Mesenchymal stem cell (in vitro differentiated cells and primary cell): ENCODE results near the gene SPRED2.

Source experiments
- DNase-seq: peaks from one replicate; pipeline ENCODE4 v3.0.0-alpha.2; 2013
- H2AFZ ChIP-seq: one replicate; pipeline ENCODE4 v1.6.1; 2013; ENCODE audit warnings: low read depth, mild to moderate bottlenecking, control low read depth, inconsistent platforms, low read length, moderate library complexity
- H2AK5ac ChIP-seq: 2 replicates; pipeline ENCODE4 v1.6.1; 2013; ENCODE audit warnings: low read length, moderate library complexity, mild to moderate bottlenecking, inconsistent platforms; ENCODE audit not compliant: severe bottlenecking
- H2BK120ac ChIP-seq: one replicate; pipeline ENCODE4 v1.6.1; 2013; ENCODE audit warnings: low read depth, mild to moderate bottlenecking, inconsistent platforms, low read length, moderate library complexity
- H2BK12ac ChIP-seq, 2 experiments: one replicate each; pipeline ENCODE4 v1.6.1; 2013; ENCODE audit warnings: inconsistent platforms in 2 of 2, low read length in 2 of 2, mild to moderate bottlenecking in 2 of 2, moderate library complexity in 2 of 2, control low read depth in 1 of 2
- H2BK15ac ChIP-seq: one replicate; pipeline ENCODE4 v1.6.1; 2013; ENCODE audit warnings: mild to moderate bottlenecking, low read depth, inconsistent platforms; ENCODE audit not compliant: poor library complexity, severe bottlenecking
- H2BK5ac ChIP-seq: 2 replicates; pipeline ENCODE4 v1.6.1; 2013; ENCODE audit warnings: low read depth, mild to moderate bottlenecking, low read length, control low read depth, inconsistent platforms; ENCODE audit not compliant: poor library complexity, severe bottlenecking
- H3K14ac ChIP-seq, 2 experiments: one replicate each; pipeline ENCODE4 v1.6.1; 2013; ENCODE audit warnings: inconsistent platforms in 2 of 2, low read length in 2 of 2, control low read depth in 1 of 2, mild to moderate bottlenecking in 1 of 2, moderate library complexity in 1 of 2
- H3K18ac ChIP-seq, 2 experiments: one replicate each; pipeline ENCODE4 v1.6.1; 2013; ENCODE audit warnings: inconsistent platforms in 2 of 2, low read length in 2 of 2, control low read depth in 1 of 2, low read depth in 1 of 2, mild to moderate bottlenecking in 1 of 2
- H3K23ac ChIP-seq, 2 experiments: one replicate each; pipeline ENCODE4 v1.6.1; 2013; ENCODE audit warnings: inconsistent platforms in 2 of 2, low read length in 2 of 2, mild to moderate bottlenecking in 2 of 2, moderate library complexity in 2 of 2, control low read depth in 1 of 2
- H3K27ac ChIP-seq: 2 replicates; pipeline ENCODE4 v1.5.1; 2013; ENCODE audit warnings: mild to moderate bottlenecking, moderate library complexity, low read length, control low read depth, inconsistent platforms; ENCODE audit not compliant: poor library complexity, severe bottlenecking
- H3K27me3 ChIP-seq, 2 experiments: 2 replicates each; pipeline versions ENCODE4 v1.6.1 to v1.7.0; 2013; ENCODE audit warnings: low read length in 2 of 2, mild to moderate bottlenecking in 2 of 2, moderate library complexity in 2 of 2, control low read depth in 1 of 2, inconsistent platforms in 1 of 2; ENCODE audit not compliant: control insufficient read depth in 1 of 2, insufficient read depth in 1 of 2
- H3K36me3 ChIP-seq, 2 experiments: 2 replicates each; pipeline versions ENCODE4 v1.6.1 to v1.7.0; 2013; ENCODE audit warnings: low read length in 2 of 2, control low read depth in 1 of 2, inconsistent platforms in 1 of 2, low read depth in 1 of 2, mild to moderate bottlenecking in 1 of 2; ENCODE audit not compliant: insufficient read depth in 2 of 2, control insufficient read depth in 1 of 2
- H3K4ac ChIP-seq, 2 experiments: one replicate each; pipeline ENCODE4 v1.6.1; 2013; ENCODE audit warnings: inconsistent platforms in 2 of 2, low read length in 2 of 2, mild to moderate bottlenecking in 2 of 2, moderate library complexity in 2 of 2, control low read depth in 1 of 2, low read depth in 1 of 2
- H3K4me1 ChIP-seq: 2 replicates; pipeline ENCODE4 v1.6.1; 2013; ENCODE audit warnings: low read depth, low read length, control low read depth; ENCODE audit not compliant: control insufficient read depth, insufficient read depth
- H3K4me2 ChIP-seq: 2 replicates; pipeline ENCODE4 v1.6.1; 2013; ENCODE audit warnings: low read length, mild to moderate bottlenecking, inconsistent platforms; ENCODE audit not compliant: poor library complexity, severe bottlenecking
- H3K4me3 ChIP-seq, 2 experiments: 2 replicates each; pipeline versions ENCODE4 v1.5.1 to v1.7.0; 2013; ENCODE audit warnings: low read length in 2 of 2, mild to moderate bottlenecking in 2 of 2, control low read depth in 1 of 2, low read depth in 1 of 2; ENCODE audit not compliant: insufficient read depth in 1 of 2
- H3K79me1 ChIP-seq: replicated peaks from 2 replicates; pipeline ENCODE4 v1.6.1; 2013; ENCODE audit warnings: mild to moderate bottlenecking, control low read depth, low read length, inconsistent platforms; ENCODE audit not compliant: poor library complexity, severe bottlenecking
- H3K9ac ChIP-seq: 2 replicates; pipeline ENCODE4 v1.7.0; 2013; ENCODE audit warnings: mild to moderate bottlenecking, low read length, moderate library complexity
- H3K9me3 ChIP-seq: 2 replicates; pipeline ENCODE4 v1.7.0; 2013; ENCODE audit warnings: mild to moderate bottlenecking, low read length; ENCODE audit not compliant: control insufficient read depth
- H4K8ac ChIP-seq: one replicate; pipeline ENCODE4 v1.6.1; 2013; ENCODE audit warnings: inconsistent platforms, mild to moderate bottlenecking, low read length, moderate library complexity
- H4K91ac ChIP-seq: one replicate; pipeline ENCODE4 v1.6.1; 2013; ENCODE audit warnings: mild to moderate bottlenecking, low read length, inconsistent platforms
- WGBS: methylation state at CpG from one replicate; pipeline ENCODE4 v1.1.7; 2013; ENCODE audit warnings: mixed read lengths; 5-methylcytosine and 5-hydroxymethylcytosine counted together

SPRED2 gene

GRCh38 chr2:65354773-65355172 is 77.6 kb downstream of the SPRED2 start:
- Histone ChIP-seq H2BK12ac (no peak overlapping the region), H2AFZ (no peak overlapping the region), H3K27me3 (no peaks in the 10 kb centered on the region), H2BK15ac (no peak overlapping the region), H3K23ac (no peak overlapping the region), H4K8ac (no peak overlapping the region), H3K18ac (peak overlapping the region in 1 of 2 experiments; percentile 28), H3K4me2 (no peak overlapping the region), H2BK120ac (no peak overlapping the region), H3K4me1 (peaks cover 13% of the 10 kb centered on the region), H3K9me3 (no peaks in the 10 kb centered on the region), H4K91ac (no peak overlapping the region), H3K9ac (no peak overlapping the region), H2AK5ac (no peak overlapping the region), H3K79me1 (peaks cover 24% of the 10 kb centered on the region), H3K27ac (no peak overlapping the region), H3K36me3 (no peaks in the 10 kb centered on the region), H3K14ac (no peak overlapping the region), H3K4me3 (no peak overlapping the region), H3K4ac (no peak overlapping the region), H2BK5ac (no peak overlapping the region)
- no peak for DNase-seq
- WGBS = 100% methylated on average over 3 of the region's 3 CpGs

- Histone ChIP-seq H3K27me3 (no peaks in the 10 kb centered on the region), H4K91ac (no peak overlapping the region), H2BK120ac (no peak overlapping the region), H3K4me3 (no peak overlapping the region), H4K8ac (no peak overlapping the region), H3K4me1 (peaks cover 13% of the 10 kb centered on the region), H2BK12ac (peak overlapping the region in 1 of 2 experiments; percentile 75), H2BK5ac (no peak overlapping the region), H3K9me3 (no peaks in the 10 kb centered on the region), H3K27ac (no peak overlapping the region), H2AK5ac (no peak overlapping the region), H3K79me1 (peaks cover 24% of the 10 kb centered on the region), H2AFZ (no peak overlapping the region), H3K9ac (no peak overlapping the region), H3K14ac (no peak overlapping the region), H3K23ac (no peak overlapping the region), H2BK15ac (no peak overlapping the region), H3K4me2 (no peak overlapping the region), H3K18ac (peak overlapping the region; percentile 37 to 78), H3K36me3 (no peaks in the 10 kb centered on the region), H3K4ac (no peak overlapping the region)
- WGBS = 63% methylated on average over 5 of the region's 5 CpGs
- DNase-seq = no peak
Measured at GRCh38 chr2:65353927-65354326, 78.5 kb downstream of the SPRED2 start.

GRCh38 chr2:65353046-65353445 is 79.4 kb downstream of the SPRED2 start:
- Histone ChIP-seq H2BK12ac (peak overlapping the region in 1 of 2 experiments; percentile 79), H3K4me1 (peaks cover 13% of the 10 kb centered on the region), H3K14ac (no peak overlapping the region), H3K9ac (no peak overlapping the region), H2AK5ac (no peak overlapping the region), H3K23ac (no peak overlapping the region), H2AFZ (no peak overlapping the region), H3K27me3 (no peaks in the 10 kb centered on the region), H3K4me2 (no peak overlapping the region), H2BK120ac (no peak overlapping the region), H2BK15ac (peak overlapping the region; percentile 20), H3K79me1 (peaks cover 24% of the 10 kb centered on the region), H3K36me3 (no peaks in the 10 kb centered on the region), H3K4ac (no peak overlapping the region), H3K9me3 (no peaks in the 10 kb centered on the region), H2BK5ac (no peak overlapping the region), H3K18ac (peak overlapping the region in 1 of 2 experiments; percentile 68), H4K8ac (peak overlapping the region; percentile 63), H4K91ac (peak overlapping the region; percentile 62), H3K27ac (no peak overlapping the region), H3K4me3 (no peak overlapping the region)
- no peak for DNase-seq
- 74% methylated on average over 3 of the region's 4 CpGs for WGBS

GRCh38 chr2:65351948-65352595 is 80.3 kb downstream of the SPRED2 start:
- no peak overlapping the region for H2BK5ac ChIP-seq
- H3K9me3 ChIP-seq = no peaks in the 10 kb centered on the region

More at GRCh38 chr2:65351948-65352595, 80.3 kb downstream of the SPRED2 start:
- peak overlapping the region in 1 of 2 experiments; percentile 70 for H2BK12ac ChIP-seq
- no peaks in the 10 kb centered on the region for H3K27me3 ChIP-seq
- H3K18ac ChIP-seq = peak overlapping the region; percentile 28 to 91
- H2AK5ac ChIP-seq = no peak overlapping the region
- H4K91ac ChIP-seq = peak overlapping the region; percentile 29
- 76% methylated on average over 7 of the region's 9 CpGs for WGBS
- H3K4me2 ChIP-seq = no peak overlapping the region
- H3K14ac ChIP-seq = no peak overlapping the region
- H3K27ac ChIP-seq = no peak overlapping the region
- H4K8ac ChIP-seq = no peak overlapping the region
- no peak for DNase-seq
- no peak overlapping the region for H3K4ac ChIP-seq
- H3K4me1 ChIP-seq = peaks cover 13% of the 10 kb centered on the region
- H3K79me1 ChIP-seq = peaks cover 32% of the 10 kb centered on the region
- no peak overlapping the region for H3K23ac ChIP-seq
- H2AFZ ChIP-seq = no peak overlapping the region
- H3K36me3 ChIP-seq = no peaks in the 10 kb centered on the region
- H3K4me3 ChIP-seq = no peak overlapping the region
- no peak overlapping the region for H3K9ac ChIP-seq
- H2BK15ac ChIP-seq = no peak overlapping the region
- no peak overlapping the region for H2BK120ac ChIP-seq
